A549 (cell line): ENCODE results near the gene SLC27A2.

Source experiments
- BHLHE40 ChIP-seq: IDR thresholded peaks from 2 replicates; pipeline ENCODE4 v1.6.1; 2012; ENCODE audit warnings: low read depth, low read length, inconsistent platforms
- CBX2 ChIP-seq: fragments of 200-600 bp; sonication (generic); IDR thresholded peaks from 2 replicates; pipeline ENCODE4 v1.6.1; 2016; ENCODE audit warnings: low read depth, mild to moderate bottlenecking, borderline replicate concordance
- CTCF ChIP-seq: fragments of >200 bp; sonication (Bioruptor Twin); formaldehyde crosslinking; IDR thresholded peaks from 3 replicates; pipeline ENCODE4 v1.5.1; 2016
- NR3C1 ChIP-seq: fragments of >200 bp; sonication (Bioruptor Twin); formaldehyde crosslinking; IDR thresholded peaks from 3 replicates; pipeline ENCODE4 v1.6.1; 2017
- POLR2AphosphoS2 ChIP-seq: conservative IDR thresholded peaks from 2 replicates; pipeline ENCODE4 v1.6.1; 2012; ENCODE audit warnings: low read length, improper control_type of control experiment, inconsistent platforms
- RFX5 ChIP-seq: fragments of 450-650 bp; IDR thresholded peaks from 2 replicates; pipeline ENCODE4 v1.7.1; 2014; ENCODE audit warnings: antibody characterized with exemption, mild to moderate bottlenecking, moderate library complexity
- RNF2 ChIP-seq: fragments of 200-600 bp; sonication (generic); IDR thresholded peaks from 2 replicates; pipeline ENCODE4 v1.6.1; 2016; ENCODE audit warnings: low read depth, mild to moderate bottlenecking, antibody characterized with exemption, moderate library complexity, borderline replicate concordance

GRCh38 chr15:50137893-50138292 is 44.1 kb upstream of the SLC27A2 start:
- TF ChIP-seq POLR2AphosphoS2 (no peak), CBX2 (no peak), CTCF (no peak), RFX5 (no peak), BHLHE40 (no peak), NR3C1 (no peak), RNF2 (no peak)
